Femur (tissue), 1 donor: Measurements from ENCODE around the gene IL21.
"Not testable (repeated sequence)": the region's sequence is repeated elsewhere in the genome, so short reads cannot be mapped to it uniquely, and the experiment has no call there.

ENCODE experiments used
- DNase-seq: peaks from one replicate; pipeline ENCODE4 v3.0.0-alpha.2; 2017

Gene IL21

DNA sequence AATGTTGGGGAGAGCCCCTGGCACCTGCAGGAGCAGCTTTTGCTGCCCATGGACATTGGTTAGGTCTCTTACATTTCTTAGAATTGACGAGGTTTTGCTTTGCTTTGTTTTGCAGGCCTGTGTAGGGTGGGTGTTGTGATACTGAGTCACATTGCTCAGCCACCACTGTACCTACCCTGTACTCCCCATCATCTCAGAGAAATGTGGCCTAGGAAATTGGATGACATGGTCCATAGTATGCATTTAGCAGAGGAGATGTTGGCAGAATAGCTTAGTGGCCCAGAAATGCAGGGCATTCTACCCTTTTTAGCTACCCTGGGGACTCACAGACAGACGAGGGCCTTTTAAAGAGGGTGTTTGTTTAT is 43.7 kb downstream of the IL21 start:
- no peak for DNase-seq

DNA sequence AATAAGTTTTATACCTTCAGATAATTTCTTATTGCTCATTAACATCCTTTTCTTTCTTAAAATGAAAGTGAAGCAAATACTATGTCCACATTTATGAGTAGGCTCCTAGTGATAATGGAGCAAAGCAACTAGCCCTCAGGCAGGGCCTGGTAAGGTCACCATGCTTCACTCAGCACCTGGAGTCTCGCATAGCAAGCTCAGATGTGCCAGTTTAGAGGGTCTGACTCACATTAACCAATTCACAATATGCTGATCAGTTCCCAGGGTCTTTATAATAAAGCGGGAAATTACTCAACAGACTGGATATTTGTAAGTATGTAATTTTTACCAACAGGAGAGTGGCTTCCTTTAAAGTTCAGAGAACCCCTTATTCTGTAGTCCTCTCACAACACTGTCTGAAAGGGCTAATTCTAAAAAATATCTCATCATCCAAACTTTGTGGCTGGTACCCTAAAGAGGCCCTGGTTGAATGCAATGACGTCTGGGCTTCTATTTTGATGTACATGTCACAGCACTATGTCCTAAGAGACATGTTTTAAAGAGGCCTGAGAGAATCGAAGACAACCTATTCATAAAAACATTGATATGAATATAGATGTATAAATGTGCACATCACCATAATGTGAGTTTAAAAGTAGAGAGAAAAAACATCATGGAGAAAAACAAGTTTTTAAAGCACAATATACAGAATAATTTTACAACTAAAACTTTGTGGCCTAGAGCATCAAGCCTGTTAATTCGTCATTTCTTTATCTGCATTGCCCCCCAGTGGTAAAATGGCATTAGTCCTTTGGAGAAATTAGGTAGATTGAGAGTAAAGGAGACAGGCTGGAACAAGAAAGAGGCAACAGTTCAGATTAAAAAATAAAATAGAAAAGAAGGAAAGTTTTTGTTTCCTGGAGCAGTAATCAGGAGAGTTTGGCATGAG is 44.3 kb downstream of the IL21 start:
- no peak for DNase-seq

DNA sequence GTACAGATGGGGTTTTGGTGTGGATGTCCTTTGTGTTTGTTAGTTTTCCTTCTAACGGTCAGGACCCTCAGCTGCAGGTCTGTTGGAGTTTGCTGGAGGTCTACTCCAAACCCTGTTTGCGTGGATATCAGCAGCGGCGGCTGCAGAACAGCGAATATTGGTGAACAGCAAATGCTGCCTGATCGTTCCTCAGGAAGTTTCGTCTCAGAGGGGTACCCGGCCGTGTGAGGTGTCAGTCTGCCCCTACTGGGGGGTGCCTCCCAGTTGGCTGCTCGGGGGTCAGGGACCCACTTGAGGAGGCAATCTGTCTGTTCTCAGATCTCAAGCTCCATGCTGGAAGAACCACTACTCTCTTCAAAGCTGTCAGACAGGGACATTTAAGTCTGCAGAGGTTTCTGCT is 46.5 kb downstream of the IL21 start:
- not testable (repeated sequence) for DNase-seq

DNA sequence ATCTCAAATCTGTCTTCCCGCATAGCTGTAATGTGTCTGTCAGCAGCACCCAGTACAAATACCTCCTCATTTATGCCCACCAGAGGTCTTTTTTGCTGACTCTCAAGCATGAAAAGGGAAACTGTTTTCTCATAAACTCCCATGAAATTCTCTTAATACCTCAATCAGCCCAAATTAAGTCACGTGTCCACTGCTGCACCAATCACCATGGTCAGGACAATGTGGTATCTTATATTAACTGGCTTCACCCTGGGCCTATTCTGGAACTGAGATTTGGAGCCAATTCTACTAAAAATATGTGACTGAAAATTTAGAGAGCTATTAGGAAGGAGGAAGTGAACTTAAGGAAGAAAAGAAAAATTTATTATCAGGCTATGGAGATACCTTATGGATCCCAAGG is 58.4 kb downstream of the IL21 start:
- no peak for DNase-seq
